Measurements from ENCODE around the gene PRKCI.
"Not testable (repeated sequence)": the region's sequence is repeated elsewhere in the genome, so short reads cannot be mapped to it uniquely, and the experiment has no call there.

Gene PRKCI

GRCh38 chr3:170221924-170222646 lies at the start of gene PRKCI:
TSS of gene PRKCI (plus strand) at chr3:170222424. CDS start at chr3:170222670, 246 bp downstream.
- ATAC-seq: peak; percentile 96 to 97

DNA sequence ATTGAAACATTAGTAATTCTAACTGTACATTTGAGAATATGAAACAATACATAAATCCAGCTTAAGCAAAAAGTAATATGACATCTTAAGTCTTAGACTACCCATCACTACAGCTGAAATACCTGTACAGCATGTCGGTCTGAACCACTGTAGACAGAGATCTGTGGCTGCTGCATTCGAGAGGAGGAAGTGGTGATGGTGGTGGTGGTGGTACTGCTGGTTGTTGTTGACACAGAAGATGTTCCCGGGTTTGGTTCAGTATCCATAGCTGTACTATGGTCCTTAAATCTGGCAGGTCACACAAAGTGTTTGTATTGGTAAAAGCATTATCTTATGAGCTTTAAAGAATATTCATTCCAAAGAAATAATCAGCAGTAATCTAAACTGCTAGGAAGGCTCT lies 43.6 kb upstream of the PRKCI start:
- ATAC-seq: peak; percentile 12 to 25

DNA sequence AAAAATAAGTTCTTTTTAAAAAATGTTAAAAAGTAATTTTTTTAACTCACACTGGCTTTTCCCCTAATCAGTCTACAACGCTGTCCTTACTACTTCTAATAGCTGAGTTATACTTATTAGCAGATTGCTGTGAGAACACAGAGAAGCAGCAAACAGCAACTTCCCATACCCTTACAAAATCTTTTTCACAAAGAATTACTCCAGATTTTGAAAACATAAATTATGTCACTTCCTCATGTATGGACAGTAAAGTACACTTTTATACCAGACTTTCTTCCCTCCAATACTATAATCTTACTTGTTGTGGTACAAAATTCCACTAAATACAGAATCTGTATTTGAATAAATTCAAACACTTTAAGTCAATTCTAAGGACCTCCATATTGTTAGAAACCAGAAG lies 42.8 kb upstream of the PRKCI start:
- no peak for ATAC-seq

DNA sequence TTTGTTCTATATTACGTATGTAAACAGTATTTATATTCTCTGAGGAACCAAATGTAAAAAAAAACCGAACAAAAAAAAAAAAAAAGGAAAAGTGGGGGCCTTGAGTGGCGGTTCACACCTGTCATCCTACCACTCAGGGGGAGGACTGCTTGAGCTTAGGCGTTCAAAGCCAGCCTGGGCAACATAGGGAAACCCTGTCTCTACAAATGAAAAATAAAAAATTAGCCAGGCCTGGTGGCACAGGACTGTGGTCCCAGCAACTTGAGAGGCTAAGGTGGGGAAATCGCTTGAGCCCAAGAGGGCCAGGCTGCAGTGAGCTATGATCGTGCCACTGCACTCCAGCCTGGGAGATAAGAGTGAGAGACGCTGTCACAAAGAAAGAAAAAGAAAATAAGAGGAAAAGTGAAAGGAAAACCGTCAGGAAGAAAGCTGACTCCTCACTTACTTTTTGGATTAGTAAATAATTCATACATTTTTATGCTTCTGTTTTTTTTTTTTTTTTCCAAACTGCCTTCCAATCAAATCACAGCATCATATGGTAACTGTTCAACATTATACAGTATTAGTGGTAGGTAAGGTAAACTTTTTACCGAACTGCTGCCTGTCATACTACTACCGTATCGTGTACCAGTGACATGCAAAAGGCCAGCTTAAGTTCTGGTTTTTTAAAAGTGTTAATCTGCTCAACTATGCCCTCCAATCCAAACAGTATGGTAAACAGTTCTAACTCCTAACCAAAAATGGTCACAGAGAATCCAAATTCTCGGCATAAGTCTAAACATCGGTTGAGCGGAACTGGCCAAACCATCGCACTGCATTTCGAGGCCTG lies 41.9 kb upstream of the PRKCI start:
- ATAC-seq: peak; percentile 43 to 54

DNA sequence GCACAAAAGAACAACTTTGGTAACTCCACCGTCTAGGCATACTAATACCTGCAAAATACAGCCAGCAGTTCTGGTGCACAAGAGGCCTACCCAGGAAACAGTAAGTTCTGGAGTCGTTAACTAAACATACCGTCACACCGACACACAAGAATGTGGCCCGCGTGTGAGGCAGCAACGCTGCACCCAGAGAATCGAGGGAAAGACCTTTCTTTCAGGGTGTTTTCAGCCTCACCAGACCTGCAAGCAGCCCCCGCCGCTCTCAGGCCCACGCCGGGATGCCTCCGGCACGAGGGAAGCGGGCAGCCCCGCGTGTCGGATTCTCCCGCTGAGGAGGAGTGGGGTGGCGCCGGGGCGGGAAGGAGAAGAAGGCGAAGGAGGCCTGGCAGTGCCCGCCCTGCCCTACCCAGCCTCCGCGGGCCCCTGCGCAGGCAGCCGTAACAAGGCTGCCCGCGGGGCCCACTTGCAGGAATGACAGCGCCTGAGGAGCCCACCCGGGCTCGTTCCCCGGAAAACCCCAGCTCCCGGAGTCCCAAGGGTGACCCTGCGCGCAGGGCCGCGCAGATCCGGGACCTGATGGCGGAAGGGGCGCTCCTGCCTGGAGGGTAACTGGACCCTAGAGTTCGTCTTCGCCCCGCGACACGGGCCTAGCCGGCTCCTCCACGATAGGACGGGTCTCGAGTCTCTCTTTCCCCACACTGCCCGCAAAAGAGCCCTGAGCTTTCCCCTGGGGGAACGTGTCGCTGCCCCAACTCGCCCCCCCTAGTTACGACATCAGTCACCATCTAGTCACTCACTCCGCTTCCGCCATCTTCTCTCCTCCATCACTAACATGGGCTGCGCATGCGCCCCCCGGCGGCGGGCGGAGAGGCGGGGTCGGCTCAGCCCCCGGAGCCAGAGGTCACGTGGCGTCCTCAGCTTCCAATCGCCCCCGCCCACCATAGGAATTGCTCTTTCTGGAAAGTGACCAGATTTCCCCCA lies 41.0 kb upstream of the PRKCI start, which contains the start of gene PHC3:
Gene PHC3 (minus strand): TSS at position 826 of the 978 bp plus-strand sequence. CDS start 18 bp downstream, at position 808.
- peak; percentile 82 to 84 for ATAC-seq

DNA sequence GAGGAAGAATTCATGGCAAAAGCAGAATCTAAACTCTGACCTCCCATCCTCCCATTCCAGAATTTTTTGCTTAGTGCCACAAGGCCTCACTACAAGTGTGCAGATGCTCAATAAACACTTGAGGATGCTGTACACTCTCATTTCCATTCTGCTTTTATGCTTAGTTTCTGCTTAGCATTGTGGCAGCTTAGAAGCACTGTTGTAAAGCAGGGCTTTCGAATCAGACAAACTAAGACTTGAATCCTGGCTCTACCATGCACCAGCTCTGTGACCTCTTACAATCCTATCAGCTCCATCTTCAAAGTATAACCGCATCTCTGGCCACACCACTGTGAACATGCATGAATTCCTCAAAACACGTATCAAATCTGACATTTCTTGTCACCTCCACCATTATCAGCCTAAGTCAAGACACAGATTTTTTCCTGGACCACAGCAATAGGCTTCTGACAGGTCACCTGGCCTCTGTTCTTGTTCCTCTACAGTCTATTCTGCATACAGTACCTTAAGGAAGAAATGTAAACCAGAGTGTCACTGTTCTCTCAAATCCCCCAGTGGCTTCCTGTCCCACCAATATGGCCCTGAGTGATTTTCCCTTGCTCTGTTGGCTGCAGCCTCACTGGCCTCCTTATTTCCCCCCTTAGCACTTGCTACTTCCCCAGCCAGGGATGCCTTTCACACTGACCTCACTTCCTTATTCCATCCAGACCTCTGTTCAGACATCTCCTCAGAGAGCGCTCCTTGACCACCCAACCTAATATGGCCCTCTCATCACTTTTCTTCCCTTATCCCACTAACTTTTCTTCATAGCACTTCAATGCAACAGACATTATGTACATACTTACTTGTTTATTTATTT lies 32.6 kb upstream of the PRKCI start:
- peak in 1 of 2 donors; percentile 22 for ATAC-seq

GRCh38 chr3:170195759-170196158 lies 26.5 kb upstream of the PRKCI start:
- ATAC-seq: not testable (repeated sequence)

- no peak for ATAC-seq
Measured at GRCh38 chr3:170196833-170197232, 25.4 kb upstream of the PRKCI start.

DNA sequence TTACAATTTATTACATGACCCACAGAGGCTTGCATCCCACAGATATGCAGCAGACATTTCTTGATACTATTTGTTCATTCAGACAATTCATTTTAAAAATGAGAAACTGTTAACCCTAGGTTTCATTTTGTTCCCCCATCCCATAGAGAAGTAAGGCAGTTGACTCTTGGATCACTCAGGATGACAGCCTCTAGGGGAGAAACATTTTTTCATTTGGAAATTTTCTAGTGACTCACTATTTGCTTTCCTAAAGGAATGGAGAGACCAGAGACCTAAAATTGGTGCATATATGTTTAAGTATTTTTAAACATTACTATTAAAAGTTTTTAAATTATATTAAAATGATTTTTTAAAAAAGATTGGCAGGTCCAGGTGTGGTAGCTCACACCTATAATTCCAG lies 21.2 kb upstream of the PRKCI start:
- no peak for ATAC-seq

- no peak for ATAC-seq
Measured at GRCh38 chr3:170201527-170201926, 20.7 kb upstream of the PRKCI start.

DNA sequence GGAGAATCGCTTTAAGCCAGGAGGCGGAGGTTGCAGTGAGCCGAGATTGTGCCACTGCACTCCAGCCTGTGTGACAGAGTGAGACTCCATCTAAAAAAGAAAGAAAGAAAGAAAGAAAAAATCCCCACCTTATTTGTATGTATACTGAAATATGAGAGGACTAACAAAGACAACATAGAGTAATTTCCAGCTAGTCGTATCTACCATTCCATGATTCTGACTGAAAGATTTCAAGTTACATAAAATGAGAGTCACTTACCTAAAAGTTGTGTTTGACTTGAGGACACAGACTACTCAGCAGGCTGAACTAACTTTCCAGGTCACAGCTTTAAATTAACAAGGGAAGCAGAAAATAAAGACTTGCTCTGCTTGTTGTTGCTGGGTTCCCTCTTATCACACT lies 18.8 kb upstream of the PRKCI start:
- no peak for ATAC-seq

GRCh38 chr3:170204023-170204472 lies 18.2 kb upstream of the PRKCI start:
- no peak for ATAC-seq

GRCh38 chr3:170204509-170204908 lies 17.7 kb upstream of the PRKCI start:
- ATAC-seq: no peak

- ATAC-seq: no peak
Measured at GRCh38 chr3:170205302-170205701, 16.9 kb upstream of the PRKCI start.

GRCh38 chr3:170206164-170206762 lies 16.0 kb upstream of the PRKCI start:
- ATAC-seq: not testable (repeated sequence)

GRCh38 chr3:170207717-170208116 lies 14.5 kb upstream of the PRKCI start:
- no peak for ATAC-seq

DNA sequence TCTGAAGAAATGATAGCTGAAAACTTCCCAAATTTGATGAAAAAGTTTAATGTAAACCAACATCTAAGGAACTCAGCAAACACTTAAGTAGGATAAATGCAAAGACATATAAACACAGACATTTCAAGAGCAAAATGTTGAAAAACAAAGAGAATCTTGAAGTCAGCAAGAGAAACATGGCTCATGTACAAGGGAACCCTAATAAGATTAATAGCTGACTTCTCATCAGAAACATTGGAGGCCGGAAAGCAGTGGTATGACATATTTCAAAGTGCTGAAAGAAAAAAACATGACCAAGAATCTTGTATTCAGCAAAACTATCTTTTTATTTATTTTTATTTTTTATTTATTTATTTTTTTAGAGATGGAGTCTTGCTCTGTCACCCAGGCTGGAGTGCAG lies 10.6 kb upstream of the PRKCI start:
- no peak for ATAC-seq

DNA sequence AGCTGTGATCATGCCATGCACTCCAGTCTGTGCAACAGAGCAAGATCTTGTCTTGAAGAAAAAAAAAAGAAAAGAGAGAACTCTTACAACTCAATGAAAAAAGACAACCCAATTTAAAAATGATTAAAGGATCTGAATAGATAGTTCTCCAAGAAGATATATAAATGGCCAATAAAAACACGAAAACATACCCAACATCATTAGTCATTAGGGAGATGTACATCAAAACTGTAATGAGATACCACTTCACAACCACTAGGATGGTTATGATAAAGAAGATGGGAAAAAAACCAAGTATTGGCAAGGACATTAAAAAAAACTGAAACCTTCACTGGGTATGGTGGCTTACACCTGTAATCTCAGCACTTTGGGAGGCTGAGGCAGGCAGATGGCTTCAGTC lies 2.4 kb upstream of the PRKCI start:
- no peak for ATAC-seq

- ATAC-seq: no peak
Measured at GRCh38 chr3:170220871-170221270, 1.4 kb upstream of the PRKCI start.

- peak; percentile 29 to 36 for ATAC-seq
Measured at GRCh38 chr3:170222647-170223541, 670 bp downstream of the PRKCI start.
